Adrenal gland (tissue), 12 donors: ENCODE data around the gene CDS2. TPM values are rescaled to one million over a fixed set of nuclear protein-coding genes. Genes with fewer than 3 reads are reported as not detected.

Experiments
- DNase-seq, 7 donors: peaks; one replicate each; pipeline ENCODE4 v3.0.0-alpha.2; 2019 to 2020
- H3K27ac ChIP-seq, 5 donors: fragments of 200-600 bp; sonication (generic) in 4 of 5; 1 replicate in 3 of 5; 2 replicates in 2 of 5; pipeline versions ENCODE4 v1.5.1 to v1.8.0; 2016 to 2020; ENCODE audit warnings: mild to moderate bottlenecking in 1 of 5
- H3K27me3 ChIP-seq: fragments of 200-600 bp; 2 replicates; pipeline ENCODE4 v1.8.0; 2021
- H3K36me3 ChIP-seq, 2 donors: fragments of 200-600 bp; replicated peaks in 1 of 2; 1 replicate in 1 of 2; 2 replicates in 1 of 2; pipeline versions ENCODE4 v1.5.1 to v1.8.0; 2018 to 2022
- H3K4me1 ChIP-seq, 2 donors: fragments of 200-600 bp; replicated peaks in 1 of 2; 1 replicate in 1 of 2; 2 replicates in 1 of 2; pipeline versions ENCODE4 v1.5.1 to v1.8.0; 2018 to 2021
- H3K4me3 ChIP-seq, 4 donors: fragments of 200-600 bp; sonication (generic) in 3 of 4; one replicate each; pipeline ENCODE4 v1.5.1; 2016 to 2018
- H3K9me3 ChIP-seq, 3 donors: fragments of 200-600 bp; sonication (generic) in 1 of 3; replicated peaks in 1 of 3; 1 replicate in 2 of 3; 2 replicates in 1 of 3; pipeline versions ENCODE4 v1.5.1 to v1.8.0; 2016 to 2021
- POLR2A ChIP-seq, 2 donors: fragments of 450-650 bp; IDR thresholded peaks; one replicate each; pipeline ENCODE4 v1.6.1; 2017; ENCODE audit warnings: antibody characterized with exemption in 2 of 2, mild to moderate bottlenecking in 2 of 2, moderate library complexity in 1 of 2
- WGBS, 4 donors: extraction: QIAGEN DNeasy Blood & Tissue Kit in 2 of 4; methylation state at CpG; one replicate each; pipeline versions ENCODE4 v1.1.5 to v1.1.7; 2013 to 2017; 5-methylcytosine and 5-hydroxymethylcytosine counted together
- intact Hi-C, 2 donors: fragments of 100-400 bp; cut with DNase I; formaldehyde crosslinking; loops; one replicate each; pipeline versions ENCODE4 v1.14.1 to v1.15.0; 2022 to 2023
- polyA plus RNA-seq, 3 donors: library from polyadenylated mRNA; stranded (reverse); fragments of 200-250 nt in 2 of 3; fragments of 350-450 nt in 1 of 3; fragmentation: Illumina TruSeq in 1 of 3; extraction: RNeasy Lipid Tissue Mini Kit (QIAGEN cat#74804) in 1 of 3; gene quantifications; one replicate each; pipeline ENCODE4 v1.2.3, GENCODE V29; 2013 to 2014
- total RNA-seq, 9 donors: library from RNA; depleted of rRNA in 4 of 9; stranded (reverse); fragments of >200 nt in 4 of 9; fragments of 120-200 nt in 1 of 9; fragmentation: NEBNext Ultra II Directional in 1 of 9; extraction: Animal tissue kit (Norgen Biotek cat#: 25700) in 1 of 9; gene quantifications; one replicate each; pipeline versions ENCODE4 v1.1.0 to v1.2.4, GENCODE V29; 2013 to 2023
- TF ChIP-seq, protein P1 (sequence below), 6 experiments: fragments of 450-650 bp in 4 of 6; fragments of 200-600 bp in 2 of 6; sonication (generic) in 1 of 6; IDR thresholded peaks; 1 replicate in 5 of 6; 2 replicates in 1 of 6; pipeline versions ENCODE4 v1.5.1 to v1.8.0; 2016 to 2021; ENCODE audit warnings: antibody characterized with exemption in 6 of 6, mild to moderate bottlenecking in 2 of 6, moderate library complexity in 1 of 6
- donor health status: healthy with polysubstance abuse.
- donor health status: Bipolar disorder and iron deficiency.
- donor health status: DM: yes; HTN: yes; CAD: no.
- donor health status: DM: no; HTN: no; CAD: no.
- donor health status: DM: no; HTN: no; CAD: no.
- donor health status: DM: yes; HTN: yes; CAD: no.

The CDS2 gene
- total and polyA plus RNA-seq, 12 donors: 11.8 to 71.0 (median 35.0) TPM

DNA sequence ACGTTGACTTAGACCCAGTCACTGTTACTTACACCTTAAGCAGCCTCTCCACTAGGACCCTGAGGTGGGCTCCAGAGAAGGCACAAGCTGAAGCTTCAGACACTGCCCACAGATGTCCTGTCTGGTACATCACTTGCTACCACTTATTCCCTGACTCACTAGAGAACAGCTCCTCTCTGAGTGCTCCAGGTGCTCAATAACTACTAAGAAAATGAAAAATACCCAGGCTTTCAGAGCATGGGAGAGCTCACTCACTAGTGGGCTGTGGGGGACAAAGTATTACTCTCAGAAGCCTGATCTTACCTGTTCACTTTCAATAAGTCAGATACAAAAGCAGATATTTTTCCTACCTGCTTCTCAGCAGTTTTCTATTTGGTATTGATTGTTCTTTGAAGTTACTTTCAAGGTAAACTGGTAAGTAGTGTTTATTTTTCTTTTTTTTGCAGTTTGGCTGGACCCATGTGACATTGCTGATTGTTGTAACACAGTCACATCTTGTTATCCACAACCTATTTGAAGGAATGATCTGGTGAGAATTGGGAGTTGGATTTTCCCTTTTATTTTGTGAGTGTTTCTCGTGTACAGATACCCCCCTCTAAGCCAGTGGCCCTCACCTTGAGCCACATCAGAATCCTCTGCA is 55.9 kb downstream of the CDS2 start:
- H3K27ac ChIP-seq: peak overlapping the region in 1 of 5 donors; percentile 17

DNA sequence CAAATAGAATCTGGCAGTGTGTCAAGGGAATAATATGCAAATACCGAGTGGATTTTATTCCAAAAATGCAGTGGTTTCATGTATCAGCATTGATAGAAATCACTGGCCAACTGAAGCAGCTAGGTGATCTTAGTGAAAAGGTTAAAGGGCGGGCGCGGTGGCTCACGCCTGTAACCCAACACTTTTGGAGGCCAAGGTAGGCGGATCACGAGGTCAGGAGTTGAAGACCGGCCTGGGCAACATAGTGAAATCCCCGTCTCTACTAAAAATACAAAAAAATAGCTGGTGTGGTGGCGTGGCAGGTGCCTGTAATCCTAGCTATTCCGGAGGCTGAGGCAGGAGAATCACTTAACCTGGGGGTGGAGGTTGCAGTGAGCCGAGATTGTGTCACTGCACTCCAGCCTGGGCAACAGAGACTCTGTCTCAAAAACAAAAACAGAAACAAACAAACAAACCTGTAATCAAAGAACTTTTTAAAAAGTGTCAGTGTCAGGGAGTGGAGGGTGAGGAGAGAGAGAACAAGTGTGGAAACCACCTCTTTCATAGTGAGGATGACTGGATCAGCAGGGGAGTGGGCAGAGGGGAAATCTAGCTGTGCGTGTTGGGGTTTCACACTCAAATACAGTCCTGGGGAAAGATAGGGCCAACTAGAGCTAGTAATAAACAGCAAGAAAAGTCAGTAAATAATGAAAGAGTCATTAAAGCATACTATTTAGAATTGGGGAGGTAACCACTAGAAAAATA is 57.1 kb downstream of the CDS2 start:
- peaks cover 0 to 54% of the 10 kb centered on the region in 2 donors for H3K36me3 ChIP-seq
- WGBS, 4 donors: 86 to 94% (median 91%) methylated on average over 13 of the region's 13 CpGs
- H3K27ac ChIP-seq: no peak overlapping the region

More for the DNA sequence above, 55.9 kb downstream of the CDS2 start:
- 87 to 96% (median 92%) methylated on average over 2 of the region's 2 CpGs for WGBS, 4 donors
- Histone ChIP-seq H3K4me1 (no peaks in the 10 kb centered on the region), H3K9me3 (no peaks in the 10 kb centered on the region), H3K27me3 (no peaks in the 10 kb centered on the region), H3K36me3 (peaks cover 0 to 47% of the 10 kb centered on the region in 2 donors), H3K4me3 (no peak overlapping the region)
- no peak for TF ChIP-seq POLR2A (IDR thresholded peaks at IDR 0.05)
- TF ChIP-seq, protein P1, sequence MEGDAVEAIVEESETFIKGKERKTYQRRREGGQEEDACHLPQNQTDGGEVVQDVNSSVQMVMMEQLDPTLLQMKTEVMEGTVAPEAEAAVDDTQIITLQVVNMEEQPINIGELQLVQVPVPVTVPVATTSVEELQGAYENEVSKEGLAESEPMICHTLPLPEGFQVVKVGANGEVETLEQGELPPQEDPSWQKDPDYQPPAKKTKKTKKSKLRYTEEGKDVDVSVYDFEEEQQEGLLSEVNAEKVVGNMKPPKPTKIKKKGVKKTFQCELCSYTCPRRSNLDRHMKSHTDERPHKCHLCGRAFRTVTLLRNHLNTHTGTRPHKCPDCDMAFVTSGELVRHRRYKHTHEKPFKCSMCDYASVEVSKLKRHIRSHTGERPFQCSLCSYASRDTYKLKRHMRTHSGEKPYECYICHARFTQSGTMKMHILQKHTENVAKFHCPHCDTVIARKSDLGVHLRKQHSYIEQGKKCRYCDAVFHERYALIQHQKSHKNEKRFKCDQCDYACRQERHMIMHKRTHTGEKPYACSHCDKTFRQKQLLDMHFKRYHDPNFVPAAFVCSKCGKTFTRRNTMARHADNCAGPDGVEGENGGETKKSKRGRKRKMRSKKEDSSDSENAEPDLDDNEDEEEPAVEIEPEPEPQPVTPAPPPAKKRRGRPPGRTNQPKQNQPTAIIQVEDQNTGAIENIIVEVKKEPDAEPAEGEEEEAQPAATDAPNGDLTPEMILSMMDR (IDR thresholded peaks at IDR 0.05): no peak
- intact Hi-C loops: no loop called here
- DNase-seq: peak in 1 of 7 donors; percentile 6

DNA sequence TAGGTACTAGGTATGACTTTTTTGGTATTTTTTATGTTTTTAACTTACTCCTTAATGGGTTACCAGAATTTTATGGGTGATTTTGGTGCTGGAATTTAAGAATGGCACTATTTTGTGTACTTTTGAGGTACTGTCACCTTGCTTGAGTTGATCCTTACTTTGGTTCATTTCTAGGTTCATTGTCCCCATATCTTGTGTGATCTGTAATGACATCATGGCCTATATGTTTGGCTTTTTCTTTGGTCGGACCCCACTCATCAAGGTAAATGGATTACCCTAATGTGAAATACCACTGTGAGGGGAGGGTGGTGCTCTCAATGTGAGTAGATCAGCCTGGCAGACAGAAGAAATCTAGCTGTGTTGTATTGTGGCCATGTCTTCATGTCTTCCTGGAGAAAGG is 57.9 kb downstream of the CDS2 start:
- Histone ChIP-seq H3K27ac (no peak overlapping the region), H3K4me3 (no peak overlapping the region), H3K9me3 (no peaks in the 10 kb centered on the region), H3K4me1 (no peaks in the 10 kb centered on the region), H3K36me3 (peaks cover 0 to 54% of the 10 kb centered on the region in 2 donors), H3K27me3 (no peaks in the 10 kb centered on the region)
- intact Hi-C loops: no loop called here
- peak in 1 of 7 donors; percentile 2 for DNase-seq
- WGBS, 4 donors: 88 to 100% (median 90%) methylated on average over 1 of the region's 1 CpG
- no peak for TF ChIP-seq POLR2A (IDR thresholded peaks at IDR 0.05)
- TF ChIP-seq, protein P1 (IDR thresholded peaks at IDR 0.05): no peak

More for the DNA sequence above, 57.1 kb downstream of the CDS2 start:
- Histone ChIP-seq H3K4me1 (no peaks in the 10 kb centered on the region), H3K9me3 (no peaks in the 10 kb centered on the region), H3K27me3 (no peaks in the 10 kb centered on the region), H3K4me3 (no peak overlapping the region)
- intact Hi-C loops: no loop called here
- DNase-seq: peak in 2 of 7 donors; percentile 11 to 43
- TF ChIP-seq, protein P1 (IDR thresholded peaks at IDR 0.05): no peak
- no peak for TF ChIP-seq POLR2A (IDR thresholded peaks at IDR 0.05)

DNA sequence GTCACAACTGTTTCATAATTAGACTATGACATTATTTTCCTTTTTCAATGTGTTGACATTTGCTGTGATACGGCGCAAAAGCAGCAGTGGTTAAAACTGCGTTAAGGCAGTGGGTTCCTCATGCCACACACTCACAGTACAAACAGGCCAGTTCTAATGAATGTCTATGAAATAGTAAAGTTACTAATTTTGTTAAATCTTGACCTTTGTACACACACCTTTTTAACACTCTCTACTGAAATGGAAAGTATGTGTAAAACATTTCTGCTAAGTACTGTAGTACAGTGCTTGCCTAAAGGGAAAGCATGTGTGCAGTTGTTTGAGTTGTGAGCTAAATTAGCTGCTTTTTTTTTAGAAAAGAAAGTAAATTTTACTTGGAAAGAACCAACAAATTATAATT is 60.3 kb downstream of the CDS2 start:
- TF ChIP-seq POLR2A (IDR thresholded peaks at IDR 0.05): no peak
- TF ChIP-seq, protein P1 (IDR thresholded peaks at IDR 0.05): no peak
- H3K36me3 ChIP-seq: peaks cover 0 to 67% of the 10 kb centered on the region in 2 donors
- H3K4me1 ChIP-seq: peaks cover 0 to 4% of the 10 kb centered on the region in 2 donors
- intact Hi-C loops: no loop called here
- no peak for DNase-seq
- no peak overlapping the region for H3K4me3 ChIP-seq
- H3K27me3 ChIP-seq: no peaks in the 10 kb centered on the region
- H3K9me3 ChIP-seq: no peaks in the 10 kb centered on the region
- H3K27ac ChIP-seq: no peak overlapping the region
- 91 to 98% (median 95%) methylated on average over 3 of the region's 3 CpGs for WGBS, 4 donors
